Ecto neural progenitor cell (in vitro differentiated cells): ENCODE data around the gene AFAP1.
A peak's percentile ranks its signal among the peaks of the same experiment; 100 is the strongest.

ENCODE experiments used
- DNase-seq: peaks from one replicate; pipeline ENCODE4 v3.0.0-alpha.2; 2018; ENCODE audit warnings: low spot score

AFAP1 gene

DNA sequence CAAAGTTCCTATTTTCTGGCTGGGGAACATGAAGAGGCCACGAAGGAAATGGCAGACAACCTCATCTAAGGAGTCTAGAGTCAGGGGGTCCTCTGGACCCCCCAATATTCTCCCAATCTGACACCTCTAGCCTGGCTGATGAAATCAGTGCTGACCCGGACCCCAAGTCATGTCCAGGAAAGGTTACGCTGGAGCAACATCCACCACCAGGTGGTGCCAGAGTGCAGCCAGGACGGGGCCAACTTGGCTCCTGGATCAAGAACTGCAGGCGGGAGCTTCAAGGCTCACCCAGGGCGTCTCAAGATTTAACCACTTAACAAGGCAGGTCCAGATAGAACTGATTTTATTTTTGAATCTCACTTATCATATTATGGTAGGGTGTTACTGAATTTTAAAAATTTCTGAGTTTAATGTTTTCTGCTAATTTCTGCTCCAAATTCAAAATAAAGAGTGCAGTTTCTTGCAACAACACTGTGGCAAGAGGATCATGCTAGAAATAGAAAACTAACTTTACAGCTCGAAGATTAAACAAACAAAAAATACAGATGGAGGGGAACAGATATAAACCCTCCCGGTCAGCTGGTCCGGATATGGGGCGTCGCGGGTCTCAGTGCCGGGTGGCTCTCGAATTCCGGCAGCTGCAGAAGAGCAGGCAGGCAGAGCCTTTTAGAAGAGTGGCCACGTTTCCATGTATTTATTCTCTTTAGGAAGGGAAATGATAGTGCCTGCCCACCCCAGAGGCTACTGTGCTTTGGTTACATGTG lies 135.5 kb downstream of the AFAP1 start:
- peak; percentile 88 for DNase-seq

DNA sequence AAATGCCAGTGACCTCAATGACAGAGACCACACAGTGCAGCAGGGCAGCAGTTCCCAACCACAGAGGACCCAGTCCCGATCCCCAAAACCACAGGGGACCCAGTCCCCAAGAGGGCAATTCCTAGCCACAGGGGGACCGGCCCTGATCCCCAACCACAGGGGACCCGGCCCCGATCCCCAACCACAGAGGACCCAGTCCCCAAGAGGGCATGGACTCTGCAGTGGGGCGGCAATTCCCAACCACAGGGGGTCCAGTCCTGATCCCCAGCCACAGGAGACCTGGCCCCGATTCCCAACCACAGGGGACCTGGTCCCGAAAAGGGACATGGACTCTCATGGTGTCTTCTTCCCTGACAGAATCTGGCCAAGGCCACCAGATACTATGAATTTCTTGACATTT lies 136.3 kb downstream of the AFAP1 start:
- DNase-seq: no peak

DNA sequence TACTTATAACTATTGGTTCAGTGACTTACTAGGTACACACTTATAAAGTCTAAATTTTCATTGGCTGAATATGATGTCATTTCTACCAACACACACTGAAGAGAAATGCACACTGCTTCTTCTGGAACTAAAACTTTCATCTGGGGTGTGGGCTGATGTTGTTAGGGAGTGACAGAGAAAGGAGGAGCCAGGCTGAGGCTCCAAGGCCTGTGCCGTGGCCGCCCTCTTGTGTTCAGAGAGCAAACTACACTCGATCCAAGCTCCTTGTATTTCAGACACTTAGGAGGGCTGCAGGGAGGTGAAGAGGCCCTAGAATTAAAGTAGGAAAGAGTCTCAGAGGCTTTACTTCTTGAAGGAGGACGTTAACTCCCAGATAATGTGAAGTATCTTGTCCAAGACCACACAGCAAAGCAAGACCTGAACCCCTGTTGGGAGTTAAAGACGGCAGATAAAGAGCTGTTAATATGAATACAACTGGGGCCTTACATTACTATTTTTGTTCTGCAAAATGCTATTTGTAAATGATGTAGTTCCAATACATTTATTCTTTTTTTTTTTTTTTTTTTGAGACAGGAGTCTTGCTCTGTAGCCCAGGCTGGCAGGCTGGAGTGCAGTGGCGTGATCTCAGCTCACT lies 137.5 kb downstream of the AFAP1 start:
- DNase-seq: peak; percentile 85

DNA sequence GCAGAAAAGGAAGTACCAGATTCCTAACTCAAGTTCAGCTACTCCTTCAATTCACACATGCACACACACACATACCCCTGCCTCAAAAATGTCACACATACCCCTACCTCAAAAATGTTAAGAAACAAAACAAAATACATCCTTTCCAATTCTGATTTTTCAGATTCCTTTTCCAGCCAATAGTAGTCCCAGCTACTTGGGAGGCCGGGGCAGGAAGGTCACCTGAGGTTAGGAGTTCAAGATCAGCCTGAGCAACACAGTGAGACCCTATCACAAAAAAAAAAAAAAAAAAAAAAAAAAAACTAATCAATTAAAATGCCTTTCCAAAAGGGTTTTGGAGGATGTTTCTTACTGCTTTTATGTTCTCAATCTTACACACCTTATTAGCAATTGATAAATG lies 138.0 kb downstream of the AFAP1 start:
- DNase-seq: no peak

DNA sequence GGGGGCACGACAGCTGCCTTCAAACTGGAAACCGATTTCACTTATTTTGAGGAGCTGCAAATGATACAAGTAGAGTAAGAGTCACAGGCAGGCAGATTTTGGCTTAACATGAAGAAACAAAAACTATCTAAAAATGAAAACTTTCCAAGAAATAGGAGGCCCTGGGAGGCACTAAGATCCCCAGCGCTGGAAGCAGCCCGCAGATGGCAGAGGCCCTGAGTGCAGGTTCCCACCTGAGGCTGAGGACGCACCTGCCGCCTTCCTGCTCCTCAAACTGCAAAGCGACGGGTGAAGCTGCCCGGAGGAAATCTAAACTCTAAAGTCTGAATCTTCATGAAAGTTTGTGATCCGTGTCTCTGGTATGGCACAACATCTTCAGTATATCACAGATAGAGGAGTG lies 138.7 kb downstream of the AFAP1 start:
- no peak for DNase-seq

DNA sequence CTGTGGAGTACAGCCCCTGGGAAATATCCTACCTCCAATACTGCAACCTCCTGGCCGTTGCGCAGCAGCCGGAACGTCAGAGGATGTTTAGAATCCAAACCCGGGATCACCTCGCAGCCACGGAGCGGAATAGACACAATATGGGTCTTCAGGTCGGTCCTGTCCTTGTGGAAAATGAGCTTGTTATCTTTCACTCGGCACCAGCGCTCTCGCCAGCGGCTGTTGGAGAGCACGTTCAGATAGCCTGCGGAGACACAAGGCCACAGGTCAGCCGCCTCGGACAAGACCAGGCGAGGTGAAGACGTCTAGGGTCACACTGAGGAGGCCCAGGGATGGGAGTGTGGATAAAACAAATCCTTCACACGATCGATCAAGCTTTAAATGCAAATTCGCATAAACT lies 139.3 kb downstream of the AFAP1 start:
- no peak for DNase-seq

DNA sequence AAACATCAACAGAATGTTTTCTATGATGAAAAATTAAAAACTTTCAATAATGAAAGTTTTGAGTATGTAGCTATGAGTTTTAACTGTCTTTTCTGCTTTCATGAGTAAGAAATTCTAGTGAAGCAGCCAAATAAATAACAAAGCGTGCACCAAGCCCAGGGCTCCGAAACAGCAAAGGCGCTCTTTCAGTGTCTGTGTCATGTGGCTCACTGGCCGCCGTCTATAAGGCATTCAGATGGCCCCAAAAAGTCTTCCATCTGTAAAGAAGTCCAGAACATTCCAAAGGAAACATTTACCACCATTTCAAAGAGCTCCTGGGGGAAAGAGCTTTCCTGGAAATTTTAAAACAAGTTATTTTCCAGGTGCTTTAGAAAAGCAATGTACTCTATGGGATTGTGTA lies 139.9 kb downstream of the AFAP1 start:
- no peak for DNase-seq

DNA sequence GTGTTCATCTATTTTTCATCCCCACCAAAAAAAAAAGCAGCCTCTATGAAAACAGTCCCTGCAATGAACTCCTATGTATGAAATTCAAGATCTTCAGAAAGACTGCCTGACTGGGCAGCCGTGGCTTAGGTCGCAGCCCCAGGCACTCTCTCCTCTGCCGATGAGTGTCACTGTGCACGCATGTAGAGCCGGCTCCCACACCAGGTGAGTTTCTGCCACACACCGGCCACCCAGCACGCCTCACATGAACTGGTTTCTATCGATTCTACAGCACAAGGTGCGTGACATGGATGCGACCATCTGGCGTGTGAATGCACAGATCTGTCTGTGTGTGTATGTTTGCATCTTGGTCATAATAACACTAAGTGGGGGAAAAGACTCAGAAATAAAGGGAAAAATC lies 140.4 kb downstream of the AFAP1 start:
- DNase-seq: no peak

DNA sequence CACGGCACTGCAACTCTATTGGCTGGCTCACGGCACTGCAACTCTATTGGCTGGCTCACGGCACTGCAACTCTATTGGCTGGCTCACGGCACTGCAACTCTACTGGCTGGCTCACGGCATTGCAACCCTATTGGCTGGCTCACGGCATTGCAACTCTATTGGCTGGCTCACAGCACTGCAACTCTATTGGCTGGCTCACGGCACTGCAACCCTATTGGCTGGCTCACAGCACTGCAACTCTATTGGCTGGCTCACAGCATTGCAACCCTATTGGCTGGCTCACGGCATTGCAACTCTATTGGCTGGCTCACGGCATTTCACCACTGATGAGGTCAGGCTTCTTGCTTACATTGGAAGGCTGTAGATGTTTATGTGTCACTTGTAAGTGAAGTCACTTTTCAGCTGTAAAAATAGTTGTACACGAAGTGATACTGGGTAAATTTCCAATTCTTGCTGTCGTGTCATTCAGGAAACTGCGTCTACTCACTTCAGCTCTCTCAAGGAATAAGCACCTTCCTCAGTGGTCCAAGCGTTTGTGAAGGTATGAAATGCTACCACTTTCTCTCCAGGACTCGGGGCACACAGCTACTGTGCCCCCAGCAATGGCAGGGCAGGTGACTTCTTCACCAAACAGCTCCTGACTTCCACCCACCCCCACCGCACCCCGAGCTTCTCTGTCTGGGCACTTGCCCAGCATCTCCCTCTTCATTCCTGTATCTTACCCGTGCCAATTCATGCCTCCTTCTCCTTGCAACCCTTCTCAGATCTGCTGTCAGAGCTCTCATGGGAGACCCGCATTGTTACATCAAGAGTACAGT lies 141.3 kb downstream of the AFAP1 start:
- no peak for DNase-seq

DNA sequence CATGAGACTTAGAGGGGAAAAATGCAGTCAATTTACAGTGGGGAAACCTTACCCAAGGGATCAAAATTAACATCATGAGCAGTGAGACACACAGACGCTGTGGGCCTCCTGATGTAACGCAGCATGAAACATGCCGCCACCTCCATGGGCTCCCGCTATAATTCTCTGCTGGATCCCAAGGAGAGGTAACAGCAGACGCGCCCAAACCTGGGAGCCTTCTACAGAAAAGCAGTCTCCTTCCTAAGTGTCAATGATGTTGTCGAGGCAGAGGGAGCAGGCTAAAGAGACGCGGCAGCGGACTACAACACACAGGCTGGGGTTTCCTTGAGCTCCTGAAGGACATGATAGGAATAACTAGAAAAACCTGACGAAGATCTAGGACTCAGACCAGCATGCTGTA lies 142.3 kb downstream of the AFAP1 start:
- no peak for DNase-seq

DNA sequence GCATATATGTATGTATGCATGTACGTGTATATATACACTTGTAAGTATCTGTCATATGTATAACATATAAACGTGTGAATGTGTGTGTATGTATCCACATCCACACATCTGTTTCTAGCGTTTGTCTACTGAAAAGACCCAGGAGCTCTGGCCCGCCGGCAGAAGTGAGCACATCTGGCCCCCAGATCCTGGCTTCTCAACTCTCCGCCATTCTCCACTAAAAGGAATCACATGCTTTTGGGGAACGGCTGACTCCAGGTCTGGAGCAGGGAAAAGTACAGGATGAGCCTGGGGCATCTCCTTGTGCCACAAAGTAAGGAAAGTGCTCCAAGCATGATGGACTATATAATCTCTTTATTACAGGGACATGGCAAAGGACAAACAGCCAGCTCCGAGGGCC lies 143.7 kb downstream of the AFAP1 start:
- no peak for DNase-seq

DNA sequence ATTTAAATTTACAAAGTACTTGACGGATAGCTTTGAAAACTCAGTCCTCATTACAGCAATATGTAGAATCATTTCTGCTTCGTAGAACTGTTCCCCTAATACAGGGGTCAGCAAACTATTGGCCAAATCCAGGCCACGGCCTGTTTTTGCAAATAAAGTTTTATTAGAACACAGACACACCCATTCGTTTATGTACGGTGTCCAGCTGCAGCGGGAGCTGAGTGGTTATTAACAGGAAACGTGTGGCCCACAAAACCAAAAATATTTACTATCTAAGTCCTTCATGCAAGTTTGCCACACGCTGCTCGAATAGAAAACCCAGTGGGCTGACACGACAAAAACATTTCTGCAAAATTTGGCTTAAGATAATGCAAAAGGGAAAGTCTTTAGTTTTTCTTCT lies 146.5 kb downstream of the AFAP1 start:
- DNase-seq: no peak

DNA sequence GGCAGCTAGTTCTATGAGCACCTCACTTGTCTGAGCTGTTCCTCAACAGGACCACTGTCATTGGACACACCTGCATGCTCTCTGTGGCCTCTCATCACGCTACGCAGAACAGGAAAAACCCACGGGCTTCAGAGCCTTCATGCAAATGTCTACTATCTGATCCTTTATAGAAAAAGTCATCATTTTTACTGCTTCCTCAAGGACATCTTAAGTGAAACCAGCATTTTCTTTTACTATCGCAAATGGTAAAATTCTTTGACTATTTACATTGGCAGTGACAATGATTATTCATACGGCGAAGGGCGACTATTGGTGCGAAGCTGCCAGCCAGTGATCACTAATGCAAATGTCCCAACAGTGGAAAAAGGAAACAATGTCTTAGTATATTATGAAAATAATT lies 147.0 kb downstream of the AFAP1 start:
- DNase-seq: no peak

DNA sequence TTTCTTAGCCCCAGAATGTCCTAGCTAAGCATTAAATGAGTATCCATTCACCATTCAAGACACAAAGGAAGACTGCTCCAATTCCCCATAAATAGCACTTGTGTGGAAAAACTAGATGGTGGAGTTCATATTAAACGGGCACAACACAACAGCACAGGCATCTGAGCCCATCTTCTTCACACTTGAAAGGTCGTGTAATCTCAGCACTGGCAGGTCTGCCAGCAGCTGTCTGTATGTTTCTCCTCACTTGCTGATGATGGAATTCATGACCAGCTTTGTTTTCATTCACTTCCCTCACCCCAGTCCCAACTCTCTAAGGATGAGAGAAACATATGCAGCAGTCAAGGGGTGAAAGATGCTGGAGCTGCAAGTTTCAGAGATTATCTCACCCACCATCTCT lies 148.7 kb downstream of the AFAP1 start:
- no peak for DNase-seq

DNA sequence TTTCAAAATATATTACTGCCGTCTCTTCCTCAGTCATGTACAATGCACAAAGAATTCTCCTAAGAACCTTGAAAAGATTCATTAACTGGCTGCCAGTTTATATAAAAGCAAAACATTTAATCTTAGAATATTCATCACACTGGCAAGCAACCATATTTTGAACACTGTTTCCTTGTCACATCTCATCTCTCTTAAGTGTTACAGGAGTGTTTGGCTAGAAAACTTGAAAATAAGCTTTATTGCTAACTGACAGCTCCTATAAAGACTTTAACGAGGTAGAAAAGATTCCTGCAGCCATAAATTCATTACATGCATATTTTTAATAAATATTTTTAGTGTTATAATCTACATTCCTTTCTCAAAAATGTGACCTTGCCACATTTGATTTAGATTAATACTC lies 149.6 kb downstream of the AFAP1 start:
- DNase-seq: no peak

DNA sequence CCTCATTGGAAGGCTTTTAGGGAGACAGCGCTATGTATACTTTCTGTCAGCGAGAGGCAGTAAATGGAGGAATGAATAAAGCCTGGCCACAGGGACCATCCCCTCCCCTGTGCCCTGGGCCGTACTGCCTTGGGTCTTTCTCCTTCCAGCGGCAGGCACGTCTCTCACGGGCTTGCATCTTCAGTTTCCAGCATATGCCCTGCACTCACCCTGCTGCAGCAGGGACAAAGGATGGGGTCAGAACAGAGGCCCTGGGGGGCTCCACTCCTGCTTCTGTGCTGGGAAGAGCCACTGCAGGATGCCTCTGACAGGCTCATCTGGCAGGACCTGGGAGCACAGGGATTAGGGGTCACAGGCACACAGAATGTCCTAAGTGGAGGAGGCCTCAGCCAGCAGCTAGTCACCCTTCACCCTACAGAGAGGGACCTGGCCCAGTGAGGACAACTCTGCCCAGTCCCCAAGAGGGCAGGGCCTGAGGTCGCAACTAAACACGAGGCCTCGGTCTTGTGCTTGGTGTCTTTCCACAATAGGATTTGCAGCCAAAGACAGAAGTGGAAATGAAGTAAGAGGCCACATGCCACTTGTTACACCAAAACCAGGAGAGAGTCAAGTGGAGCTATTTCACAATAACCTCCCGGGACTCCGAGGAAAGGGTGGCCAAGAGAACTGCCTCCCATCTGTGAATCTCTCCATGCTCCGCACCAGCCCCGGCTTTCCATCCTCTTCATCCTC lies 150.8 kb downstream of the AFAP1 start:
- DNase-seq: no peak

DNA sequence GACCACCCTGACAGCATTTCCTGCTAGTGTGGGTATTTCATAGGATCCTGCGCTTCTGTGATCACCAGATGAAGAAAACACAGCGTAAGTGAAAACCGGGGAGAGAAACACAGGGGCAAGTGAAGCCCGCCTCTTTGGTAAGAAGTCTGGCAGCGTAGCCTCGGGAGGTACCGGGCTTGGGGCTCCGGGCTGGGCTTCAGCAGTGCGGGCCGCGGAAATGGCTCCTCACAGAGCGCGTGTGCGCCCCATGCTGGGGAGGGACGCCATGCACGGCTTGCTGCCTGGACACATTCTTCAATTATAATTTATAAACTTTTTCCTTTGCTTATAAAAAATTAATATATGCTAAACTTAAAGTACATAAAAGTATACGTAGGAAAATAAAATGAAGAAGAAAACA lies 151.5 kb downstream of the AFAP1 start:
- no peak for DNase-seq

DNA sequence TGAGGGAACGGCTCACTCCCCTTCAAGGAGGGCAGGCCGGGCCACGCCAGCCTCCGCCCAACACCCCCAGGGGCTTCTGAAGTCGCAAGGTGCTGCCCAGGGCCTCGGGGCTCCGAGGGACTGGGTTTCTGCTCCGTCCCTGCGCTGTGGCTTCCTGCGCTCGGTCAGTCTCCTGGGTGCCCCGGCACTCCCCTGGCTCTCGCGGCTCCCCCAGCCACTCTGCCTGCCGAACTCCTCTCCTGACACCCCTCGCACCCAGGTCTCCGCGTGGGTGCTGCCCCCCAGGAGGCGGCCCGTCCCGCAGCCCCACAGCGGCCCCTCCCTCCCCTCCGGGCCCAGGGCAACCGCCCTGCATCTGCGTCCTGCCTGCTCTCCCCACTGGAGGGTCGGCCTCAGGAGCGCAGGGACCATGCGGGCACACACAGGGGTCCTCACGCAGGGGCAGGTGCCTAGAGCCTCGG lies 151.9 kb downstream of the AFAP1 start:
- DNase-seq: no peak

DNA sequence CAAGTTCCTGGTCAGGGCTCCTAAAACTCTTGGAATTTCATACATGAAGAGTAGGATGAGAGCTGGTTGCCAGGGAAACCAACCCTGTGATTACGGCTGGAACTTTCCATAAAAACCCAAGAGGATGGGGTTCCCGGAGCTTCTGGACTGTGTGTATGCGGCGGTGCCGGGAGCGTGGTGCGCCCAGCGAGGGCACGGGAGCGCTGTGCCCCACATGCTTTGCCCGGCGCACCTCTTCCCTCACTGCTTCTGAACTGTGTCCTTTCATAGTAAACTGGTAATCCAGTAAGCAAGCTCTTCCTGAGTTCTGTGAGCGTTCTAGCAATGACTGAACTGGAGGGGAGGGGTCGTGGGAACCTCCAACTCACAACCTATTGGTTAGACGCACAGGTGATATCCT lies 152.6 kb downstream of the AFAP1 start:
- DNase-seq: no peak

DNA sequence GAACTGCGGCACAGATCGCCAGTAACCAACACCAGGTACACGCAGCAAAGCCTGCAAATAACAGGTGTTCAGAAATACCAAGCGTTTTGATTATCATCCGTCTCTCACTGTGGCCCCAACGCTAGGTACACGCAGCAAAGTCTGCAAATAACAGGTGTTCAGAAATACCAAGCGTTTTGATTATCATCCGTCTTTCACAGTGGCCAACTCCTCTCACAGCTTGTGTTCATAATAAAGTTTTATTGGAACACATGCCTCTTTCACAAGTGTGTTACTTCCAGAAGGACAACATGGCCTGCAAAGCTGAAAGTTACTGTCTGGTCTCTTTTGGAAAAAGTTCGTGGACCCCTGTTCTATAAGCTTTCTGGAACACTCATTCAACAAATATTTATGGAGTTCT lies 153.1 kb downstream of the AFAP1 start:
- DNase-seq: no peak

DNA sequence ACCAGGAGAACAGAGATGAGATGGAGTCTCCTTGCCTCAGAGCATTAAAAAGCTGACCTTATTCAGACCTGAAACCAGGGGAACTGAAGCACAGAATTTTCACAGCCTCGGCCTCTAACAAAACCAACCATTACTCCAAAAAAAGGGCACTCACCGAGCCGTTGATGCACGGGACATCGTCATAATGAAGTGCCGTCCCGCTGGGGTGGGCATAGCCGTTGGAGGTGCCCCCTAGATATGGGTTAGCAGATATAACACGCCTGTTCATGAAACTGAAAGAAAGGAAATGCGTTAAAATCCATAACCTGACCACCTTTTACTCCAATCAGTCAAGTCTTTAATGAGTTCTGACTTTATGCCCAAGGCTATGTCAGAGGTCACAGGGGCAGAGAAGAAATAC lies 153.6 kb downstream of the AFAP1 start:
- DNase-seq: no peak

DNA sequence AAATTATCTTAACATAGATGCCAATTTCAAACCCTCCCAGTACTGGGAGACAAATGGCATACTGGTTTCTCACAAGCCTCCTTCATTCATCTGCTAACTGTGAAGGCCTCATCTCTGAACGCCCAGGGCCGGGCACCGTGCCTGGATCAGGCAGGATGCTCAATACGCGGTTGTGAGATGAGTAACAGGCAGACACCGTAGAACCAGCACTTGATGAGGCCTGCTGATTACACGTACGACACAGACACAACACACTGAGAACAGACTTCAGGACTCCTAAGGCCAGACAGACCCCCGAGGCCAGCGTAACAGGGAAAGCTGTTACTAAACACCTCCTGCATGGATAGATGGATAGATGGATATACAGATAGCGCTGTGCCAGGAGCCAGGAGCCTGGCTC lies 154.6 kb downstream of the AFAP1 start:
- DNase-seq: no peak
